Heart left ventricle (tissue), 16 donors: Measurements from ENCODE around the gene RARRES2. TPM values are rescaled to one million over a fixed set of nuclear protein-coding genes. Genes with fewer than 3 reads are reported as not detected.
"Not testable (repeated sequence)": the region's sequence is repeated elsewhere in the genome, so short reads cannot be mapped to it uniquely, and the experiment has no call there.

ENCODE experiments used
- ATAC-seq, 4 donors: fragments of 200-7000 bp; cut with Tn5 transposase; one replicate each; pipeline ENCODE4 v1.9.1; 2020 to 2022; ENCODE audit warnings: moderate library complexity in 4 of 4, mild to moderate bottlenecking in 3 of 4, moderate number of reproducible peaks in 1 of 4
- DNase-seq, 5 donors: peaks; one replicate each; pipeline ENCODE4 v3.0.0-alpha.2; 2020
- H3K27ac ChIP-seq, 12 donors: fragments of 200-600 bp; sonication (generic) in 4 of 12; one replicate each; pipeline versions ENCODE4 v1.5.0 to v1.8.0; 2016 to 2022; ENCODE audit warnings: mild to moderate bottlenecking in 2 of 12
- H3K27me3 ChIP-seq, 9 donors: fragments of 200-600 bp; sonication (generic) in 2 of 9; one replicate each; pipeline versions ENCODE4 v1.5.1 to v1.8.0; 2016 to 2022; ENCODE audit warnings: mild to moderate bottlenecking in 3 of 9
- H3K36me3 ChIP-seq, 9 donors: fragments of 200-600 bp; sonication (generic) in 2 of 9; one replicate each; pipeline versions ENCODE4 v1.5.0 to v1.8.0; 2018 to 2022; ENCODE audit warnings: mild to moderate bottlenecking in 2 of 9
- H3K4me1 ChIP-seq, 12 donors: fragments of 200-600 bp; sonication (generic) in 4 of 12; one replicate each; pipeline versions ENCODE4 v1.5.0 to v1.8.0; 2016 to 2022; ENCODE audit warnings: mild to moderate bottlenecking in 3 of 12
- H3K4me3 ChIP-seq, 12 donors: fragments of 200-600 bp; sonication (generic) in 4 of 12; one replicate each; pipeline versions ENCODE4 v1.5.0 to v1.8.0; 2017 to 2022; ENCODE audit warnings: mild to moderate bottlenecking in 9 of 12, moderate library complexity in 4 of 12
- H3K9me3 ChIP-seq, 12 donors: fragments of 200-600 bp; sonication (generic) in 4 of 12; one replicate each; pipeline versions ENCODE4 v1.5.0 to v1.8.0; 2016 to 2022; ENCODE audit warnings: mild to moderate bottlenecking in 1 of 12
- POLR2A ChIP-seq, 2 donors: fragments of 450-650 bp; IDR thresholded peaks; one replicate each; pipeline ENCODE4 v1.6.1; 2017; ENCODE audit warnings: antibody characterized with exemption in 2 of 2, mild to moderate bottlenecking in 2 of 2, moderate library complexity in 2 of 2
- WGBS, 4 donors: extraction: QIAGEN DNeasy Blood & Tissue Kit in 2 of 4; methylation state at CpG; one replicate each; pipeline versions ENCODE4 v1.1.5 to v1.1.7; 2013 to 2018; 5-methylcytosine and 5-hydroxymethylcytosine counted together
- intact Hi-C, 10 donors: fragments of 100-400 bp; cut with DNase I; formaldehyde crosslinking; loops; one replicate each; pipeline versions ENCODE4 v1.11.1 to v1.14.2; 2022
- polyA plus RNA-seq, 2 donors: library from polyadenylated mRNA; stranded (reverse); fragments of 200-250 nt; gene quantifications; one replicate each; pipeline ENCODE4 v1.2.3, GENCODE V29; 2013
- total RNA-seq, 9 donors: library from RNA; depleted of rRNA in 2 of 9; stranded (reverse); fragments of >200 nt in 2 of 9; fragmentation: NEBNext Ultra II Directional in 3 of 9; extraction: Animal tissue kit (Norgen Biotek cat#: 25700) in 3 of 9; gene quantifications; one replicate each; pipeline versions ENCODE4 v1.1.0 to v1.2.4, GENCODE V29; 2016 to 2023
- TF ChIP-seq, protein P1 (sequence below), 12 donors: fragments of 200-600 bp; sonication (generic) in 4 of 12; IDR thresholded peaks; one replicate each; pipeline versions ENCODE4 v1.5.0 to v1.8.0; 2018 to 2022; ENCODE audit warnings: antibody characterized with exemption in 12 of 12, mild to moderate bottlenecking in 5 of 12
- donor health status: ischemic (EF 13 %, LVEDD 7.1; RV severe dilation, severe dysfunction).
- donor health status: healthy with polysubstance abuse.
- donor health status: DM: no; HTN: yes; CAD: no.
- donor health status: DM: no; HTN: no; CAD: no.
- donor health status: ischemic (EF 25% LVEDD 6.9; RV normal size, moderate dysfunction).
- donor health status: ischemic (EF 25% LVEDD 5.7; RV mildly dilated, moderate dysfunction).
- donor health status: healthy.
- donor health status: DM: yes; HTN: yes; CAD: no.
- donor health status: ischemic (EF 35%, LVEDD 5.7; RV mildly dilated, moderate dysfunction).
- donor health status: nonischemic (EF 11% LVEDD 7.7; RV severe dilation, severe dysfunction).
- donor health status: DM: yes; HTN: yes; CAD: no.
- donor health status: PGD.
- donor health status: ischemic (EF 29% LVEDD 5.4; RV normal size, mild dysfunction).
- donor health status: nonischemic (EF 23%, LVEDD 6.1; RV moderate dilation, normal function).

The RARRES2 gene
- total and polyA plus RNA-seq, 11 donors: 3.9 to 108 (median 12.6) TPM

DNA sequence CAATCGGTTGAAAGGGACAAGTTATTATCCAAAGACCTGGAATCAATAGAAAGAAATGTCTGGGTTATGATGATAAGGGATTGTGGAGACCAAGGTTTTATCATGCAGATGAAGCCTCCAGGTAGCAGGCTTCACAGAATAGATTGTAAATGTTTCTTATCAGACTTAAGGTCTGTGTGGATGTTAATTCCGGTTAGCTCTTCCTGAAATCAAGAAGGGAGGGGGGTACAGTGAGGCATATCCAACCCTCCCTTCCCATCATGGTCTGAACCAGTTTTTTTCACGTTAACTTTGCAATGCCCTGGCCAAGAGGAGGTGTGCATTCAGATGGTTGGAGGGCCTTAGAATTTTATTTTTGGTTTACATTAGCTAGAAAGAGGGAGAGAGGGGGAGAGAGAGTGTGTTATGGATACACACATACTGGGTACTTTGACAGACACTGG is 28.0 kb downstream of the RARRES2 start:
- Histone ChIP-seq H3K4me1 (no peaks in the 10 kb centered on the region), H3K36me3 (no peaks in the 10 kb centered on the region), H3K4me3 (no peak overlapping the region), H3K9me3 (no peaks in the 10 kb centered on the region), H3K27me3 (no peaks in the 10 kb centered on the region), H3K27ac (no peak overlapping the region)
- WGBS, 4 donors: 69 to 80% (median 75%) methylated on average over 3 of the region's 3 CpGs
- no peak for TF ChIP-seq POLR2A (IDR thresholded peaks at IDR 0.05)
- TF ChIP-seq, protein P1, sequence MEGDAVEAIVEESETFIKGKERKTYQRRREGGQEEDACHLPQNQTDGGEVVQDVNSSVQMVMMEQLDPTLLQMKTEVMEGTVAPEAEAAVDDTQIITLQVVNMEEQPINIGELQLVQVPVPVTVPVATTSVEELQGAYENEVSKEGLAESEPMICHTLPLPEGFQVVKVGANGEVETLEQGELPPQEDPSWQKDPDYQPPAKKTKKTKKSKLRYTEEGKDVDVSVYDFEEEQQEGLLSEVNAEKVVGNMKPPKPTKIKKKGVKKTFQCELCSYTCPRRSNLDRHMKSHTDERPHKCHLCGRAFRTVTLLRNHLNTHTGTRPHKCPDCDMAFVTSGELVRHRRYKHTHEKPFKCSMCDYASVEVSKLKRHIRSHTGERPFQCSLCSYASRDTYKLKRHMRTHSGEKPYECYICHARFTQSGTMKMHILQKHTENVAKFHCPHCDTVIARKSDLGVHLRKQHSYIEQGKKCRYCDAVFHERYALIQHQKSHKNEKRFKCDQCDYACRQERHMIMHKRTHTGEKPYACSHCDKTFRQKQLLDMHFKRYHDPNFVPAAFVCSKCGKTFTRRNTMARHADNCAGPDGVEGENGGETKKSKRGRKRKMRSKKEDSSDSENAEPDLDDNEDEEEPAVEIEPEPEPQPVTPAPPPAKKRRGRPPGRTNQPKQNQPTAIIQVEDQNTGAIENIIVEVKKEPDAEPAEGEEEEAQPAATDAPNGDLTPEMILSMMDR (IDR thresholded peaks at IDR 0.05): no peak
- DNase-seq (no peak), ATAC-seq (no peak)
- intact Hi-C loops: no loop called here

- intact Hi-C loops, H3K4me3 ChIP-seq, ATAC-seq, H3K36me3 ChIP-seq, H3K4me1 ChIP-seq, H3K27ac ChIP-seq, H3K27me3 ChIP-seq, H3K9me3 ChIP-seq, DNase-seq: not testable (repeated sequence)
- WGBS, 4 donors: 88 to 90% (median 89%) methylated on average over 7 of the region's 7 CpGs
Measured at GRCh38 chr7:150312649-150313366, 28.6 kb downstream of the RARRES2 start.

DNA sequence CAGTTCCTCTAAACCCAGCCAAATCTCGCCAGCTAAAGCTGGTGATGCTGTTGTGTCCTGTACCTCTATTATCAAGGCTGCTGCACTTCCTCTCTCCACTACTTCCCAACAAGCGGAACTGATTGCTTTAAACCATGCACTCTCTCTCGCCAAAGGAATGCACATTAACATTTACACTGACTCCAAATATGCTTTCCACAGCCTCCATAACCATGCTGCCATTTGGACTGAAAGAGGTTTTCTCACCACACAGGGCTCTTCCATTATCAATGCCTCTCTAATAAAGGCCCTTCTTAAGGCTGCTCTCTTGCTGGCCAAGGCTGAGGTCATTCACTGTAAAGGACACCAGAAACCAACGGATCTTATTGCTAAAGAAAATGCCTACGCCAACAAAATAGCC is 29.7 kb downstream of the RARRES2 start:
- H3K27ac ChIP-seq: no peak overlapping the region
- intact Hi-C loops: no loop called here
- ATAC-seq (no peak), DNase-seq (no peak)
- no peak for TF ChIP-seq POLR2A (IDR thresholded peaks at IDR 0.05)
- TF ChIP-seq, protein P1 (IDR thresholded peaks at IDR 0.05): no peak
- H3K27me3 ChIP-seq: no peaks in the 10 kb centered on the region
- no peaks in the 10 kb centered on the region for H3K36me3 ChIP-seq
- no peaks in the 10 kb centered on the region for H3K4me1 ChIP-seq
- no peaks in the 10 kb centered on the region for H3K9me3 ChIP-seq
- WGBS, 4 donors: 72 to 81% (median 79%) methylated on average over 5 of the region's 5 CpGs
- H3K4me3 ChIP-seq: no peak overlapping the region

DNA sequence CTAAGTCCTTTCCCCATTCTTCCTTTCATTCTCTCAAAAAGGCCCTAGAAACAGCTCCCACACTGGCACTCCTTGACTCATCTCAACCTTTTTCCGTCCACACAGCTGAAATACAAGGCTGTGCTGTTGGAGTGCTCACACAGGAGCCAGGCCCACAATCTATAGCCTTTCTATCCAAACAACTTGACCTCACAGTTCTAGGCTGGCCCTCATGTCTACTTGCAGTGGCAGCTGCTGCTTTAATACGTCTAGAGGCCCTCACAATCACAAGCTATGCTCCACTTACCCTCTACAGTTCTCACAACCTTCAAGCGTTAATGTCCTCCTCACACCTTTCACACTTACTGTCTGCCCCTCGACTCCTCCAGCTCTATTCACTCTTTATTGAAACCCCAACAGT is 30.3 kb downstream of the RARRES2 start:
- DNase-seq (no peak), ATAC-seq (no peak)
- H3K36me3 ChIP-seq: no peaks in the 10 kb centered on the region
- no peak overlapping the region for H3K27ac ChIP-seq
- WGBS, 4 donors: 90 to 95% (median 93%) methylated on average over 4 of the region's 4 CpGs
- no peaks in the 10 kb centered on the region for H3K4me1 ChIP-seq
- TF ChIP-seq, protein P1 (IDR thresholded peaks at IDR 0.05): no peak
- TF ChIP-seq POLR2A (IDR thresholded peaks at IDR 0.05): no peak
- H3K9me3 ChIP-seq: no peaks in the 10 kb centered on the region
- H3K27me3 ChIP-seq: no peaks in the 10 kb centered on the region
- no peak overlapping the region for H3K4me3 ChIP-seq
- intact Hi-C loops: no loop called here

GRCh38 chr7:150308575-150308974 is 32.9 kb downstream of the RARRES2 start:
- Histone ChIP-seq H3K4me1 (no peaks in the 10 kb centered on the region), H3K27me3 (no peaks in the 10 kb centered on the region), H3K36me3 (no peaks in the 10 kb centered on the region), H3K9me3 (no peaks in the 10 kb centered on the region), H3K27ac (no peak overlapping the region), H3K4me3 (no peak overlapping the region)
- DNase-seq (no peak), ATAC-seq (no peak)
- TF ChIP-seq, protein P1 (IDR thresholded peaks at IDR 0.05): no peak
- TF ChIP-seq POLR2A (IDR thresholded peaks at IDR 0.05): no peak
- intact Hi-C loops: no loop called here
